Measurements from ENCODE around the gene DSCAM.

DSCAM gene

DNA sequence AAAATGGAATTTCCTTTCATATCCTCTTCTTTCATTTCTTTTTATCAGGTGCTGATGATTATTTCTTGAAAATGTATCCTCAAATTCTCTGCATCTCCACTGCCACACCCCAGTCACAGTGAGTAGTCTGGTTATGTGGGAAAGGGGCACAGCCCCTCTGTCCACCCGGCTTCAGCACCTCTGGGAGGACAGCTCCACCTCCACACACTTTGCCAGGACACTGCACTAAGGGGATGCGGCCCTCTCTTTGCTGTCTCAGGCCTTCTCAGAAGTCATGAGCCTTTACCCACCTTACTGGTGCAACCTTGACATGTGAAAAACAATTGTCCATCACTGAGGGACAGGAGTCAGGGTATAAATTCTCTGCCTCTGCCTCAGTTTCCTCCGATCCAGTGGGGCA lies 546.7 kb downstream of the DSCAM start:
- H3K4me3 ChIP-seq (replicated peaks; ENCODE audit: low read depth, low read length): no peak overlapping the region
- no peak for DNase-seq (ENCODE audit: low read depth)
- TF ChIP-seq, protein P1, sequence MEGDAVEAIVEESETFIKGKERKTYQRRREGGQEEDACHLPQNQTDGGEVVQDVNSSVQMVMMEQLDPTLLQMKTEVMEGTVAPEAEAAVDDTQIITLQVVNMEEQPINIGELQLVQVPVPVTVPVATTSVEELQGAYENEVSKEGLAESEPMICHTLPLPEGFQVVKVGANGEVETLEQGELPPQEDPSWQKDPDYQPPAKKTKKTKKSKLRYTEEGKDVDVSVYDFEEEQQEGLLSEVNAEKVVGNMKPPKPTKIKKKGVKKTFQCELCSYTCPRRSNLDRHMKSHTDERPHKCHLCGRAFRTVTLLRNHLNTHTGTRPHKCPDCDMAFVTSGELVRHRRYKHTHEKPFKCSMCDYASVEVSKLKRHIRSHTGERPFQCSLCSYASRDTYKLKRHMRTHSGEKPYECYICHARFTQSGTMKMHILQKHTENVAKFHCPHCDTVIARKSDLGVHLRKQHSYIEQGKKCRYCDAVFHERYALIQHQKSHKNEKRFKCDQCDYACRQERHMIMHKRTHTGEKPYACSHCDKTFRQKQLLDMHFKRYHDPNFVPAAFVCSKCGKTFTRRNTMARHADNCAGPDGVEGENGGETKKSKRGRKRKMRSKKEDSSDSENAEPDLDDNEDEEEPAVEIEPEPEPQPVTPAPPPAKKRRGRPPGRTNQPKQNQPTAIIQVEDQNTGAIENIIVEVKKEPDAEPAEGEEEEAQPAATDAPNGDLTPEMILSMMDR (IDR thresholded peaks at IDR 0.05; ENCODE audit: low read length, missing control alignments): no peak

DNA sequence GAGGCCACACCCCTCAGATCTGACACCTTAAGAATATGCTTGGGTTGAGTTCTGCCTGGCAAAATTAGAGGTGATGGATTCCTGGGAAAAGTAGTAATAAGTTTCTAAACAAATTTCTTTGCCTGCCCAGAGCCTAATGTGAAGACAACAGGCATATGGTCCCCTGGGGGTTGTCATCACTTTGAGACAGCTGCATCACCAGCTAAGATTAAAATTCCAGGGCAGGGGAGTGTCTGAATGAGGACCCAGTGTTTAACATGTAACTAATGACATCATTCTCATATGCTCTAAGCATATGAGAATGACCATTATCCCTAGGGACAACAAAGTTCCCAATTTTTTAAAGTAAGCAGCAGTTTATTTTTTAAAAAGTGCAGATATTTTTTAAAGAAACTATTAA lies 547.5 kb downstream of the DSCAM start:
- DNase-seq (ENCODE audit: low read depth): no peak
- TF ChIP-seq, protein P1 (IDR thresholded peaks at IDR 0.05; ENCODE audit: low read length, missing control alignments): no peak
- H3K4me3 ChIP-seq (replicated peaks; ENCODE audit: low read depth, low read length): no peak overlapping the region

DNA sequence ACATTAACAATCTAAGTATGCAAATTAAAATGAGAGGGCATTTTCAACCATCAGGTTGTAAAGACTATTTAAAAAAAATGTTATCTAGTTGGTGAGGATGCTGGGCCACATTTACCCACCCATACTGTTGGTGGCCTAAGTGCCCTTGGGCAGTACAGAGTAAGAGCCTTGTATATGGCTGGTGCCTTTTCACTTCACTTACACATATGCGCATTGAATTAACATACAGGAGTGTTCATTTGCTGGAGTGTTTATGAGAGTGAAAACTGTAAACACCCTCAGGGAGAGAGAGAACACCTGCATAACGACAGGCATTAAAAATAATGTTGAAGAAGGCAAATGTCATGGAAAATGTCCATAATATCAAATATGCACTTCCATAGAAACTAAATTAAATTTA lies 552.6 kb downstream of the DSCAM start:
- no peak overlapping the region for H3K4me3 ChIP-seq (replicated peaks; ENCODE audit: low read depth, low read length)
- TF ChIP-seq, protein P1 (IDR thresholded peaks at IDR 0.05; ENCODE audit: low read length, missing control alignments): no peak
- DNase-seq (ENCODE audit: low read depth): no peak

DNA sequence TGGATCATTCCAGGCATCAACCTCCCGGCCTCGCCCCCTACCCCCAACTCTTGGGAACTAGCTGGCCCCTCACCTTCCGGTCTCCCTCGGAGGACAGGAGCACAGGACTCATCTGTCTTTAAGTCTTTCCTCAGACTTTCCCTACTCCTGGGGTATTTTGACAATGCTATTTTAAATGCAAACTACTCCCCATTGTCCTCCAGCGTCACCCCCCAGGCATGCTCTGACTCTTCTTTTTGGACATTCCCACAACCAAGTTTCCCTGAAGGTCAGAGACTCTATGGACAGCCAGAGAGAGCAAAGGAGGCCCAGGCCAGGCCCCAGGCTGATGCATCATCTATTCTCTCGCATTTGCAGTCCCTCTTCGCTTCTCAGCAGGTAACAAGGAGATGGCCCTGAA lies 555.4 kb downstream of the DSCAM start:
- TF ChIP-seq, protein P1 (IDR thresholded peaks at IDR 0.05; ENCODE audit: low read length, missing control alignments): no peak
- no peak for DNase-seq (ENCODE audit: low read depth)
- no peak overlapping the region for H3K4me3 ChIP-seq (replicated peaks; ENCODE audit: low read depth, low read length)

DNA sequence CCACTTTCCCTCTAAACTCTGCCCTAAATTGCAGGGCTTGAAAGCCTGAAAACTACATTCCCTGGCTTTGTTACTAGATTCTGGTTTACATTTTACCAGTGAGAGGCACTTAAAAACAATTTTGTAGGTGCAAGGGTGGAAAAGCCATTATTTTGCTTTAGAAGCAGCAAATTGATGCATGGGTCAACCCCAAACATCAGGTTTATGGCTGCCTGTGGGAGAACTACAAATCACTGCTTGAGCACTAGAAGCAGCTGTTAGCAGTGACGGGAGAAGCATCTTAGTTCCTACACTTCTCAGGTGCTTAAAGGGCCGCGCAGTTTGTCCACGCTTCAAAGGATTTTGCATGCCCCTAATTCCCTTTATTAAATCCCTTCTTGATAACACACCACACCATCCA lies 562.5 kb downstream of the DSCAM start:
- H3K4me3 ChIP-seq (replicated peaks; ENCODE audit: low read depth, low read length): no peak overlapping the region
- no peak for DNase-seq (ENCODE audit: low read depth)
- TF ChIP-seq, protein P1 (IDR thresholded peaks at IDR 0.05; ENCODE audit: low read length, missing control alignments): no peak

DNA sequence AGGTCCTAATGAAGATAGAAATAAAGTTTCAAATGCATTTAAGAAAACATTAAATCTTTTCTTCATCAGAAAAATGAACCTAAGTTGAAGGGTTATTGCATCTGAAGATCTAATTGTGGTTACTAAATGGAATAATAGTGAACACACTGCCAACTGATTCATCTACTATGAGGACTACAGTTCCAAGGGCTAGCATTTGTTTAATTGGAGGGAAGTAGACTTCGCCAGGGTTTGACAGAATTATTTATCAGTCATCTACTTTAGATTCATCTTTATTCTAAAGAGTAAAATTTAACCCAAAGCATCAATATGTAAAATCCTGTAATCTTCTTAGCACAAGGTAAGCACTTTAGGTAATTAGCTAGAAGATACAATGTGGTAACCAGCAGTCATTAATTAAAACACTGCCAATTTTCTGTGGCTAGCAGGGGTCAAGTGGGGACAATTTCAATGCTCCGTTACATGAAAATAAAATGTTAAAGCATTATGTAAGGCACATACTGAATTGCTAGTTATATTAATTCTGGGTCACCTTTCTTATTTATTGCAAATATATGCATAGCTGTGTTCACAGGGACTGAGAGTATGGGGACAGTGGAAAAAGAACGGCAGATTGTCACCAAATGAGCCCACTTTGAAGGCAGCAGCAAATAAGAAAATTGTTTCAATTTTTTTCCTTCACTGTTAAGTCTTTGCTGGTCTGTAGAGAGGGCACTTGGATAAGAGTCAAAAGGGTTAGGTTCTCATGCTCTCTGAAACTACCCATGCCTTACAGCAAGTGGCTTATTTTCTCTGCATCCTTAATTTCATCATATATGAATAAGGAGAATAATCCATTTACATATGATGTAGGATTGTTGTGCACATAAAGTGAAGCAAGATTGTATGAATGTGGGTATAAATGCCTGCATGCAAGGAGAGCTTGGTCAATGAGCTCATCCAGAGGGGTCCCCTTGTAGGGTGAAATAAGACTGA lies 563.8 kb downstream of the DSCAM start:
- no peak overlapping the region for H3K4me3 ChIP-seq (replicated peaks; ENCODE audit: low read depth, low read length)
- no peak for DNase-seq (ENCODE audit: low read depth)
- TF ChIP-seq, protein P1 (IDR thresholded peaks at IDR 0.05; ENCODE audit: low read length, missing control alignments): no peak

DNA sequence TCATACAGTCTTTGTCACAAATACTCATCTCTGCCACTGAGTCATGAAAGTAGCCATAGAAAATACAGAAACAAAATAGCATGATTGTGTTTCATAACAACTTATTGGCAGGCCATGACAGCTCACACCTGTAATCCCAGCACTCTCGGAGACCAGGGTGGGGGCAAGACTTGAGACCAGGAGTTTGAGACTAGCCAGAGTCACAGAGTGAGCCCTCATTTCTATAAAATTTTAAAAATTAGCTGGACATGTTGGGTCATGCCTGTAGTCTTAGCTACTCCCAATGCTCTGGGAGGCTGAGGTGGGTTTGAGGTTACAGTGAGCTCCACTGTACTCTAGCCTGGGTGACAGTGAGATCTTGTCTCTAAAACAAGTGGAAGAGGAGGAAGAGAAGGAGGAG lies 568.6 kb downstream of the DSCAM start:
- DNase-seq (ENCODE audit: low read depth): no peak
- H3K4me3 ChIP-seq (replicated peaks; ENCODE audit: low read depth, low read length): no peak overlapping the region
- TF ChIP-seq, protein P1 (IDR thresholded peaks at IDR 0.05; ENCODE audit: low read length, missing control alignments): no peak
